Osteocyte (in vitro differentiated cells): Measurements from ENCODE around the gene CYSRT1. TPM values are rescaled to one million over a fixed set of nuclear protein-coding genes. Genes with fewer than 3 reads are reported as not detected.

Experiments
- DNase-seq: peaks from one replicate; pipeline ENCODE4 v3.0.0; 2021; ENCODE audit warnings: mixed read lengths; ENCODE audit not compliant: unreplicated experiment; ENCODE audit errors: extremely low spot score
- H3K27ac Mint-ChIP-seq: one replicate; pipeline ENCODE4 v1.8.0; 2021; ENCODE audit warnings: mild to moderate bottlenecking, mixed read lengths; ENCODE audit not compliant: unreplicated experiment
- H3K27me3 Mint-ChIP-seq: one replicate; pipeline ENCODE4 v1.8.0; 2021; ENCODE audit warnings: mixed read lengths; ENCODE audit not compliant: unreplicated experiment
- H3K36me3 Mint-ChIP-seq: one replicate; pipeline ENCODE4 v1.8.0; 2021; ENCODE audit warnings: mixed read lengths; ENCODE audit not compliant: unreplicated experiment
- H3K4me1 Mint-ChIP-seq: one replicate; pipeline ENCODE4 v1.8.0; 2021; ENCODE audit warnings: mixed read lengths; ENCODE audit not compliant: unreplicated experiment
- H3K4me3 Mint-ChIP-seq: one replicate; pipeline ENCODE4 v1.8.0; 2021; ENCODE audit warnings: mild to moderate bottlenecking, moderate library complexity, mixed read lengths; ENCODE audit not compliant: unreplicated experiment
- H3K9me3 Mint-ChIP-seq: one replicate; pipeline ENCODE4 v1.8.0; 2021; ENCODE audit warnings: mixed read lengths; ENCODE audit not compliant: unreplicated experiment
- total RNA-seq: library from RNA; stranded (reverse); gene quantifications from 2 replicates; pipeline ENCODE4 v1.2.1, GENCODE V29; 2021
- TF ChIP-seq, protein P1 (sequence below): fragments of 200-600 bp; sonication (generic); IDR thresholded peaks from 2 replicates; pipeline ENCODE4 v1.5.0; 2021; ENCODE audit warnings: antibody characterized with exemption, mild to moderate bottlenecking, moderate library complexity

CYSRT1 gene
- total RNA-seq, 1 donor from 2014 or later: 1.7 TPM

- Mint-ChIP-seq H3K27ac (no peak overlapping the region), H3K27me3 (no peaks in the 10 kb centered on the region), H3K4me3 (peak overlapping the region; percentile 45), H3K36me3 (no peaks in the 10 kb centered on the region), H3K4me1 (peaks cover 11% of the 10 kb centered on the region), H3K9me3 (no peaks in the 10 kb centered on the region)
- TF ChIP-seq, protein P1, sequence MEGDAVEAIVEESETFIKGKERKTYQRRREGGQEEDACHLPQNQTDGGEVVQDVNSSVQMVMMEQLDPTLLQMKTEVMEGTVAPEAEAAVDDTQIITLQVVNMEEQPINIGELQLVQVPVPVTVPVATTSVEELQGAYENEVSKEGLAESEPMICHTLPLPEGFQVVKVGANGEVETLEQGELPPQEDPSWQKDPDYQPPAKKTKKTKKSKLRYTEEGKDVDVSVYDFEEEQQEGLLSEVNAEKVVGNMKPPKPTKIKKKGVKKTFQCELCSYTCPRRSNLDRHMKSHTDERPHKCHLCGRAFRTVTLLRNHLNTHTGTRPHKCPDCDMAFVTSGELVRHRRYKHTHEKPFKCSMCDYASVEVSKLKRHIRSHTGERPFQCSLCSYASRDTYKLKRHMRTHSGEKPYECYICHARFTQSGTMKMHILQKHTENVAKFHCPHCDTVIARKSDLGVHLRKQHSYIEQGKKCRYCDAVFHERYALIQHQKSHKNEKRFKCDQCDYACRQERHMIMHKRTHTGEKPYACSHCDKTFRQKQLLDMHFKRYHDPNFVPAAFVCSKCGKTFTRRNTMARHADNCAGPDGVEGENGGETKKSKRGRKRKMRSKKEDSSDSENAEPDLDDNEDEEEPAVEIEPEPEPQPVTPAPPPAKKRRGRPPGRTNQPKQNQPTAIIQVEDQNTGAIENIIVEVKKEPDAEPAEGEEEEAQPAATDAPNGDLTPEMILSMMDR: no peak
- DNase-seq: no peak
These were observed 4.5 kb upstream of the CYSRT1 start for GRCh38 chr9:137220317-137221094.

GRCh38 chr9:137221095-137221505 is 3.9 kb upstream of the CYSRT1 start:
- Mint-ChIP-seq H3K4me3 (peak overlapping the region; percentile 45), H3K4me1 (peaks cover 11% of the 10 kb centered on the region), H3K9me3 (no peaks in the 10 kb centered on the region), H3K36me3 (no peaks in the 10 kb centered on the region), H3K27me3 (no peaks in the 10 kb centered on the region), H3K27ac (no peak overlapping the region)
- TF ChIP-seq, protein P1: no peak
- no peak for DNase-seq

DNA sequence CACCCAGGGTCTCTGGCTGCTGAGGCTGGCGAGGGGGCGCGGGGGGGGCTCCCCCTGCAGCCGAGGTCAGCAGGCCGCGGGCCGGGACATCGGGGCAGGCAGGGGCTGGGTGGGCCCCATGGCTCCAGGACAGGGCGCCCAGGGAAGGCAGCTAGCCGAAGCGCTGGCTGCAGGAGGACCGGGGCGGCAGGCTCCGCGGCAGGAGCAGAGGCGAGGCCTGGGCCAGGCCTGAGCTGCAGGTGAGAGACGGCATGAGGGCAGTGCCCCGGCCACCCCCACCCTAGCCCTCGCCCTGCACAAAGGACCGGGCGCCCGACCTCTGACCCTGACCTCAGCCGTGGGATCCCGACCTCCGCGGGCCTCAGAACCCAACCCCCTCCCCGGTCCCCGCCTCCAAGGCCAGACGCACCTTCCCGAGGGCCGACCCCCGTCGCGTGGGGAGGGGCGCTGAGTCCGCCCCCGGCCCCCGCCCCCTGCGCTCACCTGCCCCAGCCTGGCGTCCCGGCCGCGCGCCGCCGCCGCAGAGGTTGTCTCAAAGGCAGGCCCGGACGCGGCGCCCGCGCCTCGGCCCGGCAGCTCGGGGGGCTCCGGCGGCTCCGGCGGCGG is 3.4 kb upstream of the CYSRT1 start:
- H3K36me3 Mint-ChIP-seq: no peaks in the 10 kb centered on the region
- H3K9me3 Mint-ChIP-seq: no peaks in the 10 kb centered on the region
- TF ChIP-seq, protein P1: no peak
- no peak overlapping the region for H3K27ac Mint-ChIP-seq
- no peak for DNase-seq
- H3K4me1 Mint-ChIP-seq: peaks cover 11% of the 10 kb centered on the region
- H3K4me3 Mint-ChIP-seq: no peak overlapping the region
- H3K27me3 Mint-ChIP-seq: no peaks in the 10 kb centered on the region

DNA sequence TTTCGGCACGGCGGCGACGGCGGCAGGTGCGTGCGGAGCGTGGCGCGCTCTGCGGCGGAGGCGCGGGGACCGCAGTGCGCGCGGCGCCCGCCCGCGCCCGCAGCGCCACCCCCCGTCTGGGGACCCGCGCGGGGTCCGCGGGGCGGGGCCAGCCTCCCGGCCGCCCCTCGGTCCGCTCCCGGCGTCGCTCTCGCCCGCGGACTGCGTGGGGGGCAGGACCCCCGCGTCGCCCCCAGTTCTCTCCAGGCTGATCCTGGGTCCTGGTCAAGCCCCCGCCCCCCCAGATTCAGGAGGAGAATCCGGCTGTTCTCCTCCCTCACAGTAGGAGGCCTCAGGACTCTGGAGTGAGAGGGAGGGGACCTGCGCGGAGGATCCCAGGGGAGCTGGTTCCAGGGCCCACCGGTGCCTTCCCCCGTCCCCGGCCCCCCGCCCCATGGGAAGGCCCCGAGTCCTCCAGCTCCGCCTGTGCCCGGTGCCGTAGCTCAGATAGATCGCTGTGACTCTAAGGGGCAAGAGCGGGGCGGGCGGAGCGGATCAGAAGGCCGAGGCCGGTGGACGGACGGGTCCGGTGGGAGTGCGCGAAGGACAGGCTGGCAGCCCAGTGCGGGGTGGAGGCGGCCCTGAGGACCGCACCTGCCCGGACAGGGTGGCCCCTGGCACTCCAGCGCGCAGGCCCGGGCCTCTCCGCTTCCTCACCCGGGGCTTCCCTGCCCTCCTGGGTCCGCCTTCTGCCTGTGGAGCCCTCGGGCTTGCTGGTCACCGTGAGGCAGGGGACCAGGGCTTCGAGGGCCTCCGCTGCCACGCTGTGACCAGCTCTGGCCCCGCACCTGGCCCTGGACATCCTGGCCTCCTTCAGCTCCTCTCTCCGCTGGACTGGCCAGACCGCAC is 2.5 kb upstream of the CYSRT1 start, which contains the start of gene RNF208:
RNF208 (minus strand) TSS at position 51 of the 888 bp plus-strand sequence. CDS start 1,028 bp downstream, outside the sequence.
- Mint-ChIP-seq H3K9me3 (no peaks in the 10 kb centered on the region), H3K4me3 (peak within 1 kb of the TSS; percentile 74), H3K36me3 (no peaks in the 10 kb centered on the region), H3K27ac (peak within 1 kb of the TSS; percentile 38), H3K4me1 (peaks cover 13% of the 10 kb centered on the region), H3K27me3 (no peaks in the 10 kb centered on the region)
- TF ChIP-seq, protein P1: no peak
- no peak for DNase-seq
